ENCODE measurements around the gene KLHL29. TPM values are rescaled to one million over a fixed set of nuclear protein-coding genes. Genes with fewer than 3 reads are reported as not detected.

Gene KLHL29
- total and polyA plus RNA-seq, 10 of the 15 experiments (the other 5 are each of a cell fraction or from before 2014, with no cell fraction given), result 1.4 to 19.5 (median 6.1) TPM

GRCh38 chr2:23427976-23428375 is 43.0 kb downstream of the KLHL29 start:
- Histone ChIP-seq H3K9ac (ENCODE audit: control insufficient read depth, insufficient read depth, low read length) (no peak overlapping the region), H2AFZ (ENCODE audit: control insufficient read depth, low read depth, low read length) (no peak overlapping the region), H4K20me1 (ENCODE audit: control insufficient read depth, insufficient read depth) (no peaks in the 10 kb centered on the region), H3K4me1 (ENCODE audit: control insufficient read depth, insufficient read depth, low read length) (no peaks in the 10 kb centered on the region), H3K9me3 (replicated peaks; ENCODE audit: control insufficient read depth, insufficient read depth, low read length) (no peaks in the 10 kb centered on the region), H3K27me3 (replicated peaks in 1 of 2; ENCODE audit: control insufficient read depth in 2 of 2, insufficient read depth in 2 of 2, low read length in 1 of 2) (no peaks in the 10 kb centered on the region), H3K4me3 (no peak overlapping the region), H3K27ac (ENCODE audit: control insufficient read depth, insufficient read depth) (no peak overlapping the region), H3K36me3 (ENCODE audit: control insufficient read depth in 2 of 2, insufficient read depth in 2 of 2, low read length in 1 of 2) (no peaks in the 10 kb centered on the region; a peak in 2 of 4 replicates), H3K4me2 (ENCODE audit: control insufficient read depth, insufficient read depth) (no peak overlapping the region), H3K79me2 (ENCODE audit: control insufficient read depth, insufficient read depth, low read length) (no peaks in the 10 kb centered on the region)
- no peak for TF ChIP-seq MLLT1 (IDR thresholded peaks at IDR 0.05)
- no peak for TF ChIP-seq SMAD5 (IDR thresholded peaks at IDR 0.05; ENCODE audit: low read depth)
- no peak for TF ChIP-seq ZBTB33 (IDR thresholded peaks at IDR 0.05)
- no peak for TF ChIP-seq CHD2 (IDR thresholded peaks at IDR 0.05; ENCODE audit: borderline replicate concordance, low read depth, low read length)
- TF ChIP-seq EP300 (IDR thresholded peaks at IDR 0.05; ENCODE audit: borderline replicate concordance in 1 of 2, control insufficient read depth in 1 of 2, low read depth in 2 of 2, low read length in 2 of 2), result no peak
- TF ChIP-seq CEBPZ (IDR thresholded peaks at IDR 0.05; ENCODE audit: low read depth, low read length), result no peak
- TF ChIP-seq JUND (IDR thresholded peaks at IDR 0.05; ENCODE audit: low read depth, low read length), result no peak
- TF ChIP-seq ATF2 (IDR thresholded peaks at IDR 0.05; ENCODE audit: low read length), result no peak
- in situ Hi-C loops (cut with MboI), result no loop called here
- SMC1A ChIA-PET (ENCODE audit: uncharacterized antibody, unreplicated experiment), result no interaction called here
- CTCF ChIA-PET, result interaction anchor here (0.9 kb wide), 1 partner anchor 9 kb away, joined by 3 read pairs; no protein-coding TSS in a partner anchor
- 73% methylated on average over 12 of the region's 12 CpGs for WGBS (ENCODE audit: insufficient coverage, insufficient replicate concordance, low lambda C conversion rate, missing lambda C conversion rate)
- POLR2A ChIA-PET, result no interaction called here
- DNase-seq (ENCODE audit: low read depth, low spot score) (no peak), FAIRE-seq (no peak), ATAC-seq (no peak)
- BruUV-seq (replicated peaks), result no TSS peak
- intact Hi-C loops (cut with micrococcal nuclease; ENCODE audit: unreplicated experiment), result no loop called here
- RAD21 ChIA-PET (ENCODE audit: unreplicated experiment), result no interaction called here
